SK-N-SH (cell line): ENCODE results near the gene GRIK5. TPM values are rescaled to one million over a fixed set of nuclear protein-coding genes. Genes with fewer than 3 reads are reported as not detected.
A peak's percentile ranks its signal among the peaks of the same experiment; 100 is the strongest.

Source experiments
- CTCF ChIA-PET: fragments of 300-600, 350-600 bp; formaldehyde crosslinking; extraction: SDS; loops from one replicate; lab custom pipeline; 2021; lab: Yijun Ruan, JAX
- POLR2A ChIA-PET: fragments of 350-600 bp; sonication (Branson Sonifier 250); formaldehyde crosslinking; extraction: SDS; loops from one replicate; lab custom pipeline; 2020; ENCODE audit warnings: antibody characterized with exemption, inconsistent platforms; lab: Yijun Ruan, JAX
- DNase-seq: peaks from one replicate; pipeline ENCODE4 v3.0.0; 2012
- H2AFZ ChIP-seq: fragments of 200-600 bp; sonication (generic); 2 replicates; pipeline ENCODE4 v1.8.1; 2016; ENCODE audit warnings: antibody characterized with exemption, mild to moderate bottlenecking, low read depth
- H3F3A ChIP-seq: fragments of 200-600 bp; sonication (generic); replicated peaks from 2 replicates; pipeline ENCODE3; 2016; ENCODE audit warnings: antibody characterized with exemption, mild to moderate bottlenecking; ENCODE audit not compliant: insufficient read depth
- H3K27ac ChIP-seq, 2 experiments: fragments of 200-500 bp in 1 of 2; fragments of 200-600 bp in 1 of 2; sonication (Bioruptor generic) in 1 of 2; sonication (generic), shearing (Covaris generic) in 1 of 2; 2 replicates each; pipeline versions ENCODE4 v1.5.1 to v1.6.1; 2014 to 2016; ENCODE audit warnings: low read depth in 2 of 2, inconsistent platforms in 1 of 2, low read length in 1 of 2, mild to moderate bottlenecking in 1 of 2, mixed read lengths in 1 of 2
- H3K27me3 ChIP-seq: fragments of 200-600 bp; sonication (generic), shearing (Covaris generic); 2 replicates; pipeline ENCODE4 v1.6.1; 2016; ENCODE audit warnings: mixed run types; ENCODE audit not compliant: insufficient read depth
- H3K36me3 ChIP-seq, 2 experiments: fragments of 200-500 bp in 1 of 2; fragments of 200-600 bp in 1 of 2; sonication (Bioruptor generic) in 1 of 2; sonication (generic) in 1 of 2; replicated peaks in 1 of 2; 2 replicates each; pipeline versions ENCODE3 to v1.5.1; 2014 to 2016; ENCODE audit warnings: low read length in 1 of 2, mild to moderate bottlenecking in 1 of 2; ENCODE audit not compliant: insufficient read depth in 2 of 2, control insufficient read depth in 1 of 2
- H3K4me1 ChIP-seq, 2 experiments: fragments of 200-500 bp in 1 of 2; fragments of 200-600 bp in 1 of 2; sonication (Bioruptor generic) in 1 of 2; sonication (generic), shearing (Covaris generic) in 1 of 2; 2 replicates each; pipeline versions ENCODE4 v1.5.1 to v1.6.1; 2014 to 2016; ENCODE audit warnings: low read depth in 1 of 2, low read length in 1 of 2, mixed run types in 1 of 2; ENCODE audit not compliant: insufficient read depth in 2 of 2, control insufficient read depth in 1 of 2
- H3K4me2 ChIP-seq: fragments of 200-600 bp; sonication (generic), shearing (Covaris generic); 2 replicates; pipeline ENCODE4 v1.6.1; 2017; ENCODE audit warnings: mixed run types
- H3K4me3 ChIP-seq, 2 experiments: fragments of 200-500 bp in 1 of 2; fragments of 200-600 bp in 1 of 2; sonication (Bioruptor generic) in 1 of 2; sonication (generic), shearing (Covaris generic) in 1 of 2; 2 replicates each; pipeline versions ENCODE4 v1.5.1 to v1.8.1; 2014 to 2016; ENCODE audit warnings: low read depth in 2 of 2, inconsistent platforms in 1 of 2, low read length in 1 of 2, mild to moderate bottlenecking in 1 of 2, mixed read lengths in 1 of 2, moderate library complexity in 1 of 2
- H3K79me2 ChIP-seq: fragments of 200-600 bp; sonication (generic); 2 replicates; pipeline ENCODE4 v1.8.1; 2017; ENCODE audit warnings: mild to moderate bottlenecking; ENCODE audit not compliant: insufficient read depth
- H3K9ac ChIP-seq: fragments of 200-600 bp; sonication (generic); 2 replicates; pipeline ENCODE4 v1.6.1; 2017; ENCODE audit warnings: mixed run types
- H3K9me2 ChIP-seq: fragments of 200-600 bp; sonication (generic); 2 replicates; pipeline ENCODE4 v1.6.1; 2017; ENCODE audit warnings: mixed run types
- H3K9me3 ChIP-seq: fragments of 200-600 bp; sonication (generic); 2 replicates; pipeline ENCODE4 v1.6.1; 2017; ENCODE audit warnings: mixed run types, mild to moderate bottlenecking, moderate library complexity
- H4K20me1 ChIP-seq: fragments of 200-600 bp; sonication (generic); 2 replicates; pipeline ENCODE4 v1.6.1; 2017; ENCODE audit warnings: mild to moderate bottlenecking, mixed run types; ENCODE audit not compliant: insufficient read depth
- CTCF ChIP-seq: fragments of 200-600 bp; sonication (generic); IDR thresholded peaks from 2 replicates; pipeline ENCODE4 v1.6.1; 2017; ENCODE audit warnings: antibody characterized with exemption, mild to moderate bottlenecking, moderate library complexity
- ELF1 ChIP-seq: IDR thresholded peaks from 2 replicates; pipeline ENCODE4 v1.4.0; 2012
- FOXM1 ChIP-seq: IDR thresholded peaks from 2 replicates; pipeline ENCODE4 v1.4.0; 2012; ENCODE audit warnings: low read depth, mild to moderate bottlenecking
- GATA2 ChIP-seq: sonication (generic); formaldehyde crosslinking; IDR thresholded peaks from 2 replicates; pipeline ENCODE4 v1.5.0; 2020; ENCODE audit warnings: mild to moderate bottlenecking, missing genetic modification reagents
- JUND ChIP-seq: IDR thresholded peaks from 2 replicates; pipeline ENCODE4 v1.4.0; 2012
- MEF2A ChIP-seq: IDR thresholded peaks from 2 replicates; pipeline ENCODE4 v1.4.0; 2012; ENCODE audit warnings: low read depth, borderline replicate concordance
- POLR2AphosphoS5 ChIP-seq: IDR thresholded peaks from 2 replicates; pipeline ENCODE4 v1.6.1; 2012; ENCODE audit warnings: low read depth, low read length
- RAD21 ChIP-seq: IDR thresholded peaks from 2 replicates; pipeline ENCODE4 v1.6.1; 2012; ENCODE audit warnings: mild to moderate bottlenecking, low read length
- RFX5 ChIP-seq: IDR thresholded peaks from 2 replicates; pipeline ENCODE4 v1.6.1; 2012; ENCODE audit warnings: mild to moderate bottlenecking, improper control_type of control experiment, low read length
- SIN3A ChIP-seq: IDR thresholded peaks from 2 replicates; pipeline ENCODE4 v1.6.1; 2012; ENCODE audit warnings: low read depth, mild to moderate bottlenecking, low read length, moderate library complexity, borderline replicate concordance
- SMC3 ChIP-seq: IDR thresholded peaks from 2 replicates; pipeline ENCODE4 v1.6.1; 2012; ENCODE audit warnings: low read depth, low read length, improper control_type of control experiment
- TAF1 ChIP-seq: IDR thresholded peaks from 2 replicates; pipeline ENCODE4 v1.6.1; 2012; ENCODE audit warnings: low read depth, mild to moderate bottlenecking, low read length, moderate library complexity, borderline replicate concordance
- TCF12 ChIP-seq: IDR thresholded peaks from 2 replicates; pipeline ENCODE4 v1.4.0; 2012
- TEAD4 ChIP-seq: IDR thresholded peaks from 2 replicates; pipeline ENCODE4 v1.4.0; 2012; ENCODE audit warnings: mild to moderate bottlenecking, borderline replicate concordance; ENCODE audit not compliant: insufficient read depth
- WGBS: methylation state at CpG from one replicate; pipeline ENCODE4 v1.1.6; 2017; ENCODE audit warnings: low lambda C conversion rate; 5-methylcytosine and 5-hydroxymethylcytosine counted together
- polyA plus RNA-seq, 3 experiments: library from polyadenylated mRNA; depleted of rRNA; stranded (reverse); fragments of >200 nt; gene quantifications; 2 replicates each; pipeline ENCODE4 v1.2.3, GENCODE V29; 2012
- TF ChIP-seq, protein P1 (sequence below): IDR thresholded peaks from 2 replicates; pipeline ENCODE4 v1.4.0; 2012; ENCODE audit warnings: low read depth
- TF ChIP-seq, protein P2 (sequence below): IDR thresholded peaks from 2 replicates; pipeline ENCODE4; 2012
- TF ChIP-seq, protein P3 (sequence below): fragments of 150-350 bp; IDR thresholded peaks from 2 replicates; pipeline ENCODE4 v1.6.1; 2016; ENCODE audit warnings: mild to moderate bottlenecking, low read depth, low read length

The GRIK5 gene
- polyA plus RNA-seq, 1 of the 3 experiments (the other 2 are of a cell fraction): 2.4 TPM

GRCh38 chr19:42113641-42114348 is 43.8 kb upstream of the GRIK5 start (continued):
- TF ChIP-seq, protein P1, sequence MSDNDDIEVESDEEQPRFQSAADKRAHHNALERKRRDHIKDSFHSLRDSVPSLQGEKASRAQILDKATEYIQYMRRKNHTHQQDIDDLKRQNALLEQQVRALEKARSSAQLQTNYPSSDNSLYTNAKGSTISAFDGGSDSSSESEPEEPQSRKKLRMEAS: peak; percentile 63
- no peak for TF ChIP-seq MEF2A
- TF ChIP-seq TCF12: peak; percentile 89
- TF ChIP-seq CTCF: peak; percentile 50
- TF ChIP-seq RAD21: no peak
- peak; percentile 95 for TF ChIP-seq JUND
- TF ChIP-seq ELF1: peak; percentile 61; the same call in 1 of the 2 replicates
- TF ChIP-seq, protein P2, sequence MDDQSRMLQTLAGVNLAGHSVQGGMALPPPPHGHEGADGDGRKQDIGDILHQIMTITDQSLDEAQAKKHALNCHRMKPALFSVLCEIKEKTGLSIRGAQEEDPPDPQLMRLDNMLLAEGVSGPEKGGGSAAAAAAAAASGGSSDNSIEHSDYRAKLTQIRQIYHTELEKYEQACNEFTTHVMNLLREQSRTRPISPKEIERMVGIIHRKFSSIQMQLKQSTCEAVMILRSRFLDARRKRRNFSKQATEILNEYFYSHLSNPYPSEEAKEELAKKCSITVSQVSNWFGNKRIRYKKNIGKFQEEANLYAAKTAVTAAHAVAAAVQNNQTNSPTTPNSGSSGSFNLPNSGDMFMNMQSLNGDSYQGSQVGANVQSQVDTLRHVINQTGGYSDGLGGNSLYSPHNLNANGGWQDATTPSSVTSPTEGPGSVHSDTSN: peak; percentile 62
- TF ChIP-seq SMC3: no peak
- peak; percentile 47; the same call in 1 of the 2 replicates for TF ChIP-seq TEAD4

DNA sequence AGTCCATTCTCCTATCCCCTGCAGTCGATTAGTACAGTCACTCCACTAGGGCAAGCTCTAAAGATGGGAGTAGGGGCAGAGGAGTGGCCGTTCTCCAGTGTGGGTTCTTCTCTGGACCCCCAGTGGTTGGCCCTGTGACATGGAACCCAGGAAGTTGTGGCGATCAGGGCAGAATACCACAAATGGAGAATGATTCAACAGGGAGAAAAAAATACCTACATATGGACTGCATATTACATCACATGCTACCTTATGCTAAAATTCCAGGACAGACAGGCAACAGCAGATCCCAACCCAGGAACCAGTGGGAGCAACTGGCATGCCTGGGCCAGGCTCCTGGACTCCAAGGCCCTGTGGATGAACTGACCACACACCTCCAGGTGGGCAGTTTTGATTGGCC is 41.8 kb upstream of the GRIK5 start:
- Histone ChIP-seq H3K27me3 (no peaks in the 10 kb centered on the region), H3K9me2 (no peaks in the 10 kb centered on the region), H3K27ac (peak overlapping the region in 1 of 2 experiments; percentile 98; a peak in 2 of 4 replicates), H3K36me3 (no peaks in the 10 kb centered on the region), H3F3A (peaks cover 47% of the 10 kb centered on the region), H2AFZ (peak overlapping the region; percentile 38; the same call in 1 of the 2 replicates), H3K9ac (0 out of 2 replicates have a peak overlapping the region, but pooled peaks have one; percentile 72), H3K4me1 (peaks cover 2 to 42% of the 10 kb centered on the region in 2 experiments; a peak in 3 of 4 replicates), H3K9me3 (no peaks in the 10 kb centered on the region), H3K4me3 (no peak overlapping the region), H3K79me2 (no peaks in the 10 kb centered on the region), H3K4me2 (peak overlapping the region; percentile 43; the same call in 1 of the 2 replicates), H4K20me1 (no peaks in the 10 kb centered on the region)
- WGBS: 54% methylated on average over 3 of the region's 3 CpGs
- no peak for DNase-seq
- TF ChIP-seq SIN3A: no peak
- TF ChIP-seq, protein P1: no peak
- TF ChIP-seq RFX5: no peak
- TF ChIP-seq, protein P3, sequence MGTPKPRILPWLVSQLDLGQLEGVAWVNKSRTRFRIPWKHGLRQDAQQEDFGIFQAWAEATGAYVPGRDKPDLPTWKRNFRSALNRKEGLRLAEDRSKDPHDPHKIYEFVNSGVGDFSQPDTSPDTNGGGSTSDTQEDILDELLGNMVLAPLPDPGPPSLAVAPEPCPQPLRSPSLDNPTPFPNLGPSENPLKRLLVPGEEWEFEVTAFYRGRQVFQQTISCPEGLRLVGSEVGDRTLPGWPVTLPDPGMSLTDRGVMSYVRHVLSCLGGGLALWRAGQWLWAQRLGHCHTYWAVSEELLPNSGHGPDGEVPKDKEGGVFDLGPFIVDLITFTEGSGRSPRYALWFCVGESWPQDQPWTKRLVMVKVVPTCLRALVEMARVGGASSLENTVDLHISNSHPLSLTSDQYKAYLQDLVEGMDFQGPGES: no peak
- TF ChIP-seq TAF1: no peak
- no peak for TF ChIP-seq POLR2AphosphoS5
- no peak for TF ChIP-seq GATA2 (CRISPR knock-in tag)
- TF ChIP-seq FOXM1: no peak
- ChIA-PET POLR2A (no interaction called here), CTCF (interaction anchor here (0.9 to 7.3 kb wide), 6 partner anchors 9 to 108 kb away, joined by 3 to 116 read pairs (median 10); partner anchors contain the start of genes POU2F2 and ZNF526)
